Measurements from ENCODE around the gene ANKS4B. TPM values are rescaled to one million over a fixed set of nuclear protein-coding genes. Genes with fewer than 3 reads are reported as not detected.

The ANKS4B gene
- total RNA-seq, 1 experiment from 2014 or later = 0.07 TPM

- TF ChIP-seq STAT6 (CRISPR knock-in tag; conservative IDR thresholded peaks at IDR 0.05; ENCODE audit: low read depth) (no peak), PREB (CRISPR knock-in tag; IDR thresholded peaks at IDR 0.05; ENCODE audit: borderline replicate concordance) (no peak), ZNF232 (CRISPR knock-in tag; IDR thresholded peaks at IDR 0.05) (no peak), SP1 (CRISPR knock-in tag; conservative IDR thresholded peaks at IDR 0.05) (no peak), CREB1 (CRISPR knock-in tag; IDR thresholded peaks at IDR 0.05) (no peak)
These were observed 6.8 kb upstream of the ANKS4B start (continued) for GRCh38 chr16:21226749-21227148.

- Mint-ChIP-seq H3K27ac (no peak overlapping the region), H3K4me3 (no peak overlapping the region), H3K4me1 (peaks cover 30% of the 10 kb centered on the region), H3K36me3 (no peaks in the 10 kb centered on the region; the same call in 1 of the 2 replicates), H3K9me3 (no peaks in the 10 kb centered on the region), H3K27me3 (ENCODE audit: low read depth) (peaks cover 10% of the 10 kb centered on the region)
- ATAC-seq (no peak), DNase-seq (ENCODE audit: low spot score) (no peak)
- TF ChIP-seq RELA (CRISPR knock-in tag; IDR thresholded peaks at IDR 0.05; ENCODE audit: borderline replicate concordance) (no peak), JAZF1 (CRISPR knock-in tag; IDR thresholded peaks at IDR 0.05) (no peak), ZNF317 (CRISPR knock-in tag; IDR thresholded peaks at IDR 0.05; ENCODE audit: borderline replicate concordance, low read depth) (no peak), ARID4B (CRISPR knock-in tag; IDR thresholded peaks at IDR 0.05; ENCODE audit: borderline replicate concordance) (no peak), KAT7 (CRISPR knock-in tag; IDR thresholded peaks at IDR 0.05; ENCODE audit: borderline replicate concordance) (no peak), PRDM15 (CRISPR knock-in tag; IDR thresholded peaks at IDR 0.05) (no peak), ATF2 (CRISPR knock-in tag; IDR thresholded peaks at IDR 0.05; ENCODE audit: borderline replicate concordance, low read depth) (no peak), JUN (CRISPR knock-in tag; IDR thresholded peaks at IDR 0.05) (no peak), CDX4 (CRISPR knock-in tag; IDR thresholded peaks at IDR 0.05; ENCODE audit: borderline replicate concordance) (no peak)
- ChIA-PET POLR2A (no interaction called here), CTCF (interaction anchor here (0.5 to 1.4 kb wide), 3 partner anchors 40 to 52 kb away, joined by 3 to 4 read pairs (median 3); no protein-coding TSS in a partner anchor)
These were observed 5.6 kb upstream of the ANKS4B start for GRCh38 chr16:21227866-21228265.

All from WTC11 (cell line).